ENCODE data around the gene TFAP2C.
"Not testable (repeated sequence)": the region's sequence is repeated elsewhere in the genome, so short reads cannot be mapped to it uniquely, and the experiment has no call there.

Gene TFAP2C

GRCh38 chr20:56657879-56658278 is 28.8 kb downstream of the TFAP2C start:
- no peak for DNase-seq

GRCh38 chr20:56658341-56658947 is 29.3 kb downstream of the TFAP2C start:
- not testable (repeated sequence) for DNase-seq

DNA sequence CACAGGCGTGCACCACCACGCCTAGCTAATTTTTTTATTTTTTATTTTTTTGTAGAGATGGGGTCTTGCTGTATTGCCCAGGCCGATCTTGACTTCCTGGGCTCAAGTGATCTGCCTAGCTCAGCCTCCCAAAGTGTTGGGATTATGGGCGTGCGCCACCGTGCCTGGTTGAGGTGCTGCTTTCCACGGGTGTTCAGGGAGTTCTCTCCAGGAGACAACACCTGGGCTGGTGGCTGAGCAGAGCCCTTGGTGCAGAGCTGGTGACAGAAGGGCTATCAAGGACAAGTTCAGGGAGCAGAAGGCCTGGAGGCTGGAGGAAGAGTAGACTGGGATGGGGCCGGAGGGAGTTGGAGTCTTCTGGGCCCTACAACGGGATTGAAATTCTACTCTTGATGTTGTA is 34.6 kb downstream of the TFAP2C start:
- DNase-seq: no peak

DNA sequence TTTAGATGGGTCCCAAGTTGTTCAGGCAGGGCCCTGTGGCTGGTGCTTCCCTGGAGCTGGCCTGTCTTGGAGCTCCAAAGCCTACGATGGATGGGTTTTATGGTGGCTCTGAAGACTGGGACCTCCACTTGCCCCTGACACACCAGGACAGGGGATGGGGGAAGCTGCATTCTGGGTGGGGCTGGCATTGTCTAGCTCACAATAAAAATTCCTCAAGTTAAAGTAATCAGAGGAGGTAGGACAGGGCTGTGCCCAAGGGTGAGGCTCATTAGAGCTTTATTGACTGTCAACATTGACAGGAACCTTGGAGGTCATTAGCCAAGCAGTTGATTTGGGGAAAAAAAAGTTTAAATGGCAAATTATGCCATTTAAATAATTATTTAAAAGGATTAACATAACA is 35.7 kb downstream of the TFAP2C start:
- no peak for DNase-seq

- no peak for DNase-seq
Observed at GRCh38 chr20:56665806-56666205, 36.7 kb downstream of the TFAP2C start.

- no peak for DNase-seq
Observed at GRCh38 chr20:56673450-56673849, 44.3 kb downstream of the TFAP2C start.

GRCh38 chr20:56676001-56676400 is 46.9 kb downstream of the TFAP2C start:
- no peak for DNase-seq

- DNase-seq: no peak
Observed at GRCh38 chr20:56676679-56677078, 47.6 kb downstream of the TFAP2C start.

DNA sequence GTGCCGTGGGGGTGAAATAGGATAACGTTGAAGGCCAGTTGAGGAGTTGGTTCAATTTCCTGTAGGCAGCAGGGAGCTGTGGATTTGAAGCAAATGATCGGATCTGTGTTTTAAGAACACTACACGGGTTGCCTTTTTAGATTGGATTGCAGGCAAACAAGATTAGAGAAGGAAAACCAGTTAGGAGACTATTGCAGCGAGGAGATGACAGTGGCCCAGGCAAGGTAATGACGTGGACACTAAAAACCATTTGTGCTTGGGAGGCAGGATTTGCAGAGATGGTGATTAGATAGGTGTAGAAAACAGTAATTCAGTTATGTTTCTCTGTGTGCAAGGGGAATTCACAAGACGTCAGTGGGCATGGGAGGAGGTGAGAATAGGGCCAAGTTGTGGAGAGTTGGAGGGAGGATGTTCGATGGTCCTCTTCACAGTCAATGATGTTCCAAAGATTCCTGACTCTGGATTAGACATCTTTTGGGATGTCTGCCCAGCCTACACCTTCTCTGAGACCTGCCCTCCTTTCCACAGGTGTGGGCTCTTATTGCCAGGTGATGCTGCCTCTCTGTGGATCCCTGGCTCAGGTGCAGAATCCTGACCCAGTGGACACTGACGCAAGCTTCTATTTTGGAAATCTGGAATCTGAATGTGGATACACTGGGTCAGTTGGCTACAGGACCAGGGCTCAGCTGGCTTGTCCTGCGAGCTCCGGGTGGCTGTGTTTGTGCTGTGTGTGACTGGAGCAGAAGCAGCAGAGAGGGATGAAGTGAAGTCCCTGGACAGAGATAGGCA is 54.2 kb downstream of the TFAP2C start:
- DNase-seq: no peak

DNA sequence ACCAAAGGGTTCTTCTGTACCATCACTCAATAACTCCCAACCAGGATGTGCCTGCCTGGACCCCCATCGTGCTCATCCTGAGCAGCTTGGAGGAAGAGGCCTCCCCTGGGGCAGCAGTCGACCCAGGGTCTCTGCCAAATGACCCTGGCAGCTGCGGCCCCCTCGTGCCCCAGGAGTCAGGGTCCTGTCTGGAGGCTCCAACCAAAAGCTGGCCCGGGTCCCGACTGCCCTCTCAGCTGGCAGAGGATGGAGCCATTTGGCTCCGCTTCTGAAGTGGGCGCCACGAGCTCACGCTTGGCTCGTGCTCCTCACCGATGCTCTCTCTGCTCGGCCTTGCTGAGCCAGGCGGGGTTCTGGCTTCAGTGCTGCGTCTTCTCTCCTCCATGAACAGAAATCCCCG is 56.8 kb downstream of the TFAP2C start:
- no peak for DNase-seq

- no peak for DNase-seq
Observed at GRCh38 chr20:56687061-56687460, 58.0 kb downstream of the TFAP2C start.

DNA sequence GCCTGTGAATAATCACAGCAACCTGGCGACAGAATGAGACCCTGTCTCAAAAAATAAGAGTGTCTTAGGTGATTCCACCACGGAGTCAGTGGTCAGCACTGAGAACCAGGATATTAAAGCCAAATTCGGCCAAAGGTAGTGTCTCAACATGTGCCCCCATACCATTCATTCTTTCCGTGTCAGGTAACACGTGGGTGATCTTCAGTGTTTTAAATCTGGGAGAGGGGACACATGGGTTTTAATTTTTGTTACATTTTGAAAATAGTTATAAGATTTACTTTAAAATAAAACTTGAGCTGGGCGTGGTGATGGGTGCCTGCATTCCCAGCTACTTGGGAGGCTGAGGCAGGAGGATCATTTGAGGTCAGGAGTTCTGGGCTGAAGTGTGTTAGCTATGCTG is 59.0 kb downstream of the TFAP2C start:
- no peak for DNase-seq
